NCI-H774 (cell line): ENCODE results near the gene PON2.
A peak's percentile ranks its signal among the peaks of the same experiment; 100 is the strongest.
"Not testable (repeated sequence)": the region's sequence is repeated elsewhere in the genome, so short reads cannot be mapped to it uniquely, and the experiment has no call there.

Experiments
- DNase-seq: peaks from one replicate; lab custom pipeline; 2025; lab: John Stamatoyannopoulos, UW

The PON2 gene

GRCh38 chr7:95434557-95435421 is at the start of gene PON2:
Gene PON2 (minus strand): TSS chr7:95435028. CDS start chr7:95434951, 77 bp downstream.
- DNase-seq = peak; percentile 71

GRCh38 chr7:95482424-95482823 is 47.6 kb upstream of the PON2 start:
- no peak for DNase-seq

- no peak for DNase-seq
Measured at GRCh38 chr7:95481271-95482165, 46.7 kb upstream of the PON2 start.

GRCh38 chr7:95479992-95480624 is 45.3 kb upstream of the PON2 start:
- DNase-seq = no peak

GRCh38 chr7:95478272-95479037 is 43.6 kb upstream of the PON2 start:
- DNase-seq = peak; percentile 9

GRCh38 chr7:95476904-95477594 is 42.2 kb upstream of the PON2 start:
- peak; percentile 67 for DNase-seq

GRCh38 chr7:95476072-95476847 is 41.4 kb upstream of the PON2 start:
- DNase-seq = no peak

- DNase-seq = peak; percentile 66
Measured at GRCh38 chr7:95473276-95473985, 38.6 kb upstream of the PON2 start.

- DNase-seq = peak; percentile 33
Measured at GRCh38 chr7:95472581-95473161, 37.8 kb upstream of the PON2 start.

- no peak for DNase-seq
Measured at GRCh38 chr7:95471071-95471470, 36.2 kb upstream of the PON2 start.

- DNase-seq = peak; percentile 78
Measured at GRCh38 chr7:95470452-95470851, 35.6 kb upstream of the PON2 start.

GRCh38 chr7:95469848-95470247 is 35.0 kb upstream of the PON2 start:
- peak; percentile 84 for DNase-seq

GRCh38 chr7:95469187-95469586 is 34.4 kb upstream of the PON2 start:
- DNase-seq = no peak

GRCh38 chr7:95467912-95468607 is 33.2 kb upstream of the PON2 start:
- no peak for DNase-seq

- not testable (repeated sequence) for DNase-seq
Measured at GRCh38 chr7:95460653-95461052, 25.8 kb upstream of the PON2 start.

- DNase-seq = no peak
Measured at GRCh38 chr7:95457947-95458346, 23.1 kb upstream of the PON2 start.

GRCh38 chr7:95454438-95455045 is 19.7 kb upstream of the PON2 start:
- no peak for DNase-seq

- DNase-seq = no peak
Measured at GRCh38 chr7:95446618-95447017, 11.8 kb upstream of the PON2 start.
